Fibroblast of skin of left biceps (primary cell): ENCODE data around the gene UBA6.
"Not testable (repeated sequence)": the region's sequence is repeated elsewhere in the genome, so short reads cannot be mapped to it uniquely, and the experiment has no call there.

Experiments
- DNase-seq, 2 experiments: peaks; one replicate each; pipeline ENCODE4 v3.0.0-alpha.2; 2013; ENCODE audit warnings: low read depth in 2 of 2

UBA6 gene

GRCh38 chr4:67713529-67714247, 12.7 kb upstream of the UBA6 start:
- no peak for DNase-seq

GRCh38 chr4:67712650-67713528, 11.9 kb upstream of the UBA6 start:
- no peak for DNase-seq

GRCh38 chr4:67712000-67712625, 11.2 kb upstream of the UBA6 start:
- no peak for DNase-seq

GRCh38 chr4:67706682-67707081, 5.7 kb upstream of the UBA6 start:
- DNase-seq = not testable (repeated sequence)

GRCh38 chr4:67704843-67705242, 3.9 kb upstream of the UBA6 start:
- no peak for DNase-seq

- DNase-seq = no peak
Observed at GRCh38 chr4:67702166-67702565, 1.2 kb upstream of the UBA6 start.

- no peak for DNase-seq
Observed at GRCh38 chr4:67701517-67701850, 529 bp upstream of the UBA6 start.

- DNase-seq = no peak
Observed at GRCh38 chr4:67700116-67700737, 728 bp downstream of the UBA6 start.

GRCh38 chr4:67699603-67700002, 1.4 kb downstream of the UBA6 start:
- DNase-seq = no peak

- no peak for DNase-seq
Observed at GRCh38 chr4:67697860-67698687, 2.9 kb downstream of the UBA6 start.

- DNase-seq = no peak
Observed at GRCh38 chr4:67696061-67696460, 4.9 kb downstream of the UBA6 start.

- DNase-seq = no peak
Observed at GRCh38 chr4:67694662-67695061, 6.3 kb downstream of the UBA6 start.

- DNase-seq = no peak
Observed at GRCh38 chr4:67691328-67691727, 9.6 kb downstream of the UBA6 start.

GRCh38 chr4:67687636-67688035, 13.3 kb downstream of the UBA6 start:
- DNase-seq = peak; percentile 37 to 45

- no peak for DNase-seq
Observed at GRCh38 chr4:67685532-67685859, 15.5 kb downstream of the UBA6 start.

- peak in 1 of 2 experiments; percentile 6 for DNase-seq
Observed at GRCh38 chr4:67684839-67685531, 16.0 kb downstream of the UBA6 start.

- DNase-seq = no peak
Observed at GRCh38 chr4:67682266-67682665, 18.7 kb downstream of the UBA6 start.

GRCh38 chr4:67680581-67681222, 20.3 kb downstream of the UBA6 start:
- DNase-seq = no peak

GRCh38 chr4:67678612-67679011, 22.3 kb downstream of the UBA6 start:
- DNase-seq = no peak

GRCh38 chr4:67674098-67674497, 26.9 kb downstream of the UBA6 start:
- DNase-seq = no peak
